Measurements from ENCODE around the gene RPS13.

- TF ChIP-seq POLR2A (conservative IDR thresholded peaks at IDR 0.05) (peak; percentile 6; the same call in 1 of the 2 replicates), FOXJ2 (tag; IDR thresholded peaks at IDR 0.05) (no peak), HLTF (IDR thresholded peaks at IDR 0.05) (no peak), ZNF830 (CRISPR knock-in tag; IDR thresholded peaks at IDR 0.05) (no peak), ZNF24 (IDR thresholded peaks at IDR 0.05) (no peak), KLF16 (IDR thresholded peaks at IDR 0.05) (no peak), SMARCE1 (IDR thresholded peaks at IDR 0.05) (no peak), MXD1 (CRISPR knock-in tag; IDR thresholded peaks at IDR 0.05; ENCODE audit: borderline replicate concordance, poor library complexity, severe bottlenecking) (no peak), SMARCA4 (IDR thresholded peaks at IDR 0.05) (no peak), C11orf30 (IDR thresholded peaks at IDR 0.05; ENCODE audit: low read depth) (no peak)
Measured at GRCh38 chr11:17076517-17077239, 789 bp downstream of the RPS13 start.
